GM12874 (cell line): ENCODE results near the gene HOXA5.

ENCODE experiments used
- TF ChIP-seq, protein P1 (sequence below): IDR thresholded peaks from 2 replicates; pipeline ENCODE4 v1.5.1; 2011; ENCODE audit warnings: low read depth, mild to moderate bottlenecking, control low read depth, low read length, moderate library complexity; ENCODE audit not compliant: insufficient read depth

HOXA5 gene

GRCh38 chr7:27128776-27129728 lies 14.4 kb downstream of the HOXA5 start:
- TF ChIP-seq, protein P1, sequence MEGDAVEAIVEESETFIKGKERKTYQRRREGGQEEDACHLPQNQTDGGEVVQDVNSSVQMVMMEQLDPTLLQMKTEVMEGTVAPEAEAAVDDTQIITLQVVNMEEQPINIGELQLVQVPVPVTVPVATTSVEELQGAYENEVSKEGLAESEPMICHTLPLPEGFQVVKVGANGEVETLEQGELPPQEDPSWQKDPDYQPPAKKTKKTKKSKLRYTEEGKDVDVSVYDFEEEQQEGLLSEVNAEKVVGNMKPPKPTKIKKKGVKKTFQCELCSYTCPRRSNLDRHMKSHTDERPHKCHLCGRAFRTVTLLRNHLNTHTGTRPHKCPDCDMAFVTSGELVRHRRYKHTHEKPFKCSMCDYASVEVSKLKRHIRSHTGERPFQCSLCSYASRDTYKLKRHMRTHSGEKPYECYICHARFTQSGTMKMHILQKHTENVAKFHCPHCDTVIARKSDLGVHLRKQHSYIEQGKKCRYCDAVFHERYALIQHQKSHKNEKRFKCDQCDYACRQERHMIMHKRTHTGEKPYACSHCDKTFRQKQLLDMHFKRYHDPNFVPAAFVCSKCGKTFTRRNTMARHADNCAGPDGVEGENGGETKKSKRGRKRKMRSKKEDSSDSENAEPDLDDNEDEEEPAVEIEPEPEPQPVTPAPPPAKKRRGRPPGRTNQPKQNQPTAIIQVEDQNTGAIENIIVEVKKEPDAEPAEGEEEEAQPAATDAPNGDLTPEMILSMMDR = no peak

DNA sequence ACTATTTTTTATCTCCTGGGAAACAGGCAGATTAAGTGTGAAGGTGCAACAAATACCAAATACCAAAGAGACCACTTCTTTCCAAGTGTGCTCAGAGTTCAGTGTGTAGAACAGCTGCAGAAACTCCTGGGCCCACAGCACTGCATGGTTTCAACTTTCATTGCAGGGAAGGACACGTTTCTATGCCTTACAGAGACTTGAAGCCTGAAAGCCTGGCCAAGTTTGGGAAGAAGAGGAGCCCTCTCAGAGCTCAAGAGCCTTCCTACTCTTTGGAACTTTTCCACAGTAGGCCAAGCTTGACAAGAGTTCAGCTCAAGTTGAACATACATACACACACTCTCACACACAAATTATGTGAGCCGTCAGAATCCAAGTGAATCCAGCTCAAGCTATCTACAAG lies 15.4 kb downstream of the HOXA5 start:
- TF ChIP-seq, protein P1 = no peak

DNA sequence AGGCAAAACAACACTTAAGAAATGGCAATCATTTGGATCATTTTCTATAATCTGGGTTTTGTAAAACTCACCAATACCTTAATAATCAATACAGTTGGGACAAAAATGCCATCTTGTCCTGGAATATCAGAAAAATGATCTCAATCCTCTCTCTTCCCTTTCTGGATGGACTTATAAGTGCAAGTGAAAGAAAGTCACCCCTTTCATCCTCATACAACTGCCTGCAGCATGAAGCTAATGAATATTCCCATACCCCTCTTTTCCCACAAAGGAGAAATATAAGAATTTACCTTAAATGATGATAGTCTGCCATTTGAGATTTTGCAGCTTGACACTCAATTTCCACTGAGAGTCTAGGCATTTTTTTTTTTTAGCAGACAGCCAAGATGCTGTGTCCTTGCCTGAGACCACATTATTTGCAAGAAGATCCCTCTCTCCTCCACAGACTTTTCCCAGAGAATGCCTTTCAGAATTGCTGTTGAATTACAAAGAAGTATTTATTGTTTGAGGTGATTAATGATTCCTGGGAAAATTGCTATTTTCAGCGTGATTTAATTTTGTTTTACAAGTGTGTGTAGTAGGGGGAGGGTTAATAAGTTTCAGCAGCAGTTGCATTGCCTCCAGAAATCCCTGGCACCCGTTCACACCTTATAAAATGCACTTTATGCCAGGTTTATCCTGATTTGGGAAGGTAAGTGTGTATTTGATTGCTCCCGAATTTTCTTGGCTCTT lies 16.7 kb downstream of the HOXA5 start:
- TF ChIP-seq, protein P1 = no peak

GRCh38 chr7:27125986-27126394 lies 17.5 kb downstream of the HOXA5 start:
- TF ChIP-seq, protein P1 = no peak

DNA sequence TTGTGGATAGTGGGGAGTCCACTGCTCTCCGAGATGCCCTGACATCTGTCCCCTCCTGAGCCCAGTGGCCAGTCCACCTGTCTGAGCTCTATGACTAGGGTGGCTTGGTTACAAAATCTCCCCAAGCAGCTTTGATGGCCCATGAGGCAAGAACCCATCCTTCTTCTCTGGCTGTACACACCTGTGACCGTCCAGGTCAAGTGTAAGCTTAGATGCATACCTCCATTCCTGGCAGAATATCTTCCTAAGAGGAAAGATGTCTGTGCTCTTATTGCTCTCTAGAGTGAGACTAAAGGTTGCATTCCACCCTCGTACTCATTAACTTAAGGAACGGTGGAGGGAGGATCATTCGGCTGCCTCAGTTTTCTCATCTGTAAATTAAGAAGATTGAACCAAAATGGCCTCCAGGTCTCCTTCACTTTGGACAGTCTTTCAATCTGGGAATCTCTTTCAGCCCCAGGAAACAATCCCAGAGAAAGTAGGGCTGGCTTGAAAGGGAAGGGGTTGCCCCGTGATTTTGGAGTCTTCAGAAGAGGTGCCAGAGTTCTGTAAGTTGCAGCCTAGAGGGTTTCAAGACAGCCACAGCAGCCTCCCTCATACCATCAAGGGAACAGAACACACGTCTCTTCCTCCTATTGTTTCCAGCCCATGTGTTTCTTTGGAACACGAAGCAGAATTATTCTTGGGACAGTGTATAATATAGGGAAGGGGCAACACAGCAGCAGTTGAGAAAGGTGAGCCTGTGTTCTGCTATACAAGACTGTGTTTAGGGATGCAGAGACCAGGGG lies 18.4 kb downstream of the HOXA5 start:
- TF ChIP-seq, protein P1 = no peak

DNA sequence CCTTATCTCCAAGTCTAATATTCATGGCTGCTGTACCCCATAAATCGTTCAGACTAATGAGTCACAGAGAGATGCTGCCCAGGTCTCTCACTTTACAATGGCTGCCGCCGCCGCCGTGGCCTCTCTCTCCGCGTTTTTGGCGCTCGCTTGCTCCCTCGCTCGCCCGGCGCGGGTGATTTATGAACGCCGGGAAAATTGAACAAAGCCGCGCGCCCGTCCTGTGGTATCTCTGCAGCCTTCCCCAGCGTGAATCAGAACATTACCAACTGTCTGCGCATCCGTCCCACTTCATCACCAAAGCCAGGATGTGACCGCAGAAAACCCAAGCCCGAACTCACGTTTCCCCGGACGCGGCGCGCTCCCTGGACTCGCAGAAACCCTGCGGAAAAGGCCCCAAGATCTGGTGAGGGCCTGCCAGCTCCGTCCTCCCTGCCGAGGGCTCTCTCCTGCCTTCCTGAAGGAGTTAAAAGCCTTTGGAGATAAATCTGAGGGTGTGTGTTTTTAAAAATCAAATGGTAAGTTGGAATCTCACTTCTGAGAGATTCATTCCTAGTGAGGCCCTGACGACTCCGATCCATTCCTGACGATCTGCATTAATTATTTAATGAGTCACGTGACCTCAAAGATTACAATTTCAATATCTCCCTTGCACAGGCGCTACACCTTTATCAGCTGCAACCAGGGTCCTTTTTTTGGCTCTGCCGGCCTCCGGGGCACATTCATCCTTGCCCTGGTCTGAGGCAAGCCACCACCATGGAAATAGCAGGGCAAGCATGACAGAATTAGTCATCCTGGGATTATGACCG lies 19.2 kb downstream of the HOXA5 start:
- TF ChIP-seq, protein P1 = no peak
